GM21529 (cell line): ENCODE data around the gene SCO2.

Source experiments
- ATAC-seq: cut with Tn5 transposase; IDR thresholded peaks from one replicate; pipeline ENCODE4 v1.9.1; 2021; ENCODE audit not compliant: unreplicated experiment

SCO2 gene

DNA sequence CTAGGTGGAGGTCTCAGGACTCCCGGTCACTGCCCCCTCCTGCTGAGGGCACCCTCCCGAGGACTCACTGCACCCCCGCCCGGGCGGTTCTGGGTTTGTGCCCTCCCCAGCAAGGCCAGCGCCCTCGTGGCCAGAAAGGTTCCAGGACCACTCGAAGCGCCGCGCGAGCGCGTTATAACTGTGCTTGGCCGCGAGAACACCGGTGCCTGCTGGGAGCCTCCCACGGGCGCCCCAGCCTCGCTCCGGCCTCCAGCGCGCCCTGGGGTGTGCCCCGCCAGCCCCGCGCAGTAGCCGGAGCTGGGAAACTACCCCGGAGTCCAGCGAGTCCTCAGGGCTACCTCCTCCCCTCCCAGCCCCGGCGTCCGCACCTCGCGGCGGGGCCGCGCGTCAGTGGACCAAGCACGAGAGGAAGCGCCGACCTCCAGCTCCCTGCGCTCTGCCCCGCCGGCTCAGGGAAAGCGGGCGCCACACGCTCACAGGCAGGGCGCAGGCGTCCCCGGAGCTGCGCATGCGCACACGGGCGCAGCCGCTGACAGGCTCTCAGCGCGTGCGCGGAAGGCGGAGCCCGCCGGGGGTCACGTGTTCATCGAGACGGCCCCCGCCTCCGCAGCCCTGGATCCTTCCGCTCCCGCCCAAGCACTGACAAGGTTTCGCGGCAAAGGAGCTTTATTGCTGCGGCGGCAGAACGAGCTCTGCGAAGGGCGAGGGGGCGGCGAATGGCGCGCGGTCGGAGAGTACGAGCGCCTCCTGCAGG lies at the start of gene SCO2:
TSS of gene SCO2 (minus strand) at position 495 of the 754 bp plus-strand sequence. CDS start 1,187 bp downstream, outside the sequence.
- ATAC-seq, result peak; percentile 31

GRCh38 chr22:50574383-50574755 lies 49.0 kb upstream of the SCO2 start:
- no peak for ATAC-seq

DNA sequence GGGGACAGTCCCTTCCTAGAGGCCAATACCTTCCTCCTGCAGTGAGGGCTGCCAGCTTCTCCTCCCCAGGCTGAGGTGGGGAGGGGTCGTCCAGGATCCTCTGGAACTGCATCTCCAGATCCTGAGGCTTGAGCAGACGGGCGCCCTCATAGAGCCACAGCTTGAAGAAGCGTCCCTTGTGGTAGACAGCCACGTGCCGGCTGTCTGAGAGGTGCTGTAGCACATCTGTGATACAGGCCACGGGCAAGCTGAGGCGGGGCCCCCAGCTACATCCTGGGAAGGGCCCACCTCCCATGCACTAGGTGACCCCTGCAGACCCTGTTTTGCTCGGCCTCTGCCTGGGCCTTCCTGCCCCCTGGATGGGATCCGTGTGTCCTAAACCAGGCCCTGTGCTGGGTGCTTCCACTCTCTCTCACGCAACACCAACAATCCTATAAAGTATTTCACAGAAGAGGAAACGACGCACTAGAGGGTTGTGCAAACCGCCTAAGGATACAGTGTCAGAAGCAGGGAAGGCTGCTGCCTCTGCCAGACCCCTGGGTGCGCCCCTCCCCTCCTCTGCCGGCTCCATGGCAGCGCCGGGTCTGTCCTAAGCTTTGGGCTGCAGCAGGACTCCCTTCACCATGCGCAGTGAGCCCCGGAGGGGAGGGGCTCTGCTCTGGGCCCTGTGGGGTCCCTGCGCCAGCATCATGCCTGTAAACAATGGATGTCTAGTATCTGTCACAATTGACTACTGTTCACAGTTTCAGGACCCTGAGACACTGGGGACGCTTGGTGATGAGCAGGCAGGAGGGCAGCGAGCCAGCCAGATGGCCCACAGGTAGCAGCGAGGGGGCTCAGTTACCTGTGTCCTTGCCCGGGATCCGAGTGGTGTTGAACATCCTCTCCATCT lies 48.3 kb upstream of the SCO2 start:
- ATAC-seq, result no peak

- no peak for ATAC-seq
These were observed 47.6 kb upstream of the SCO2 start for GRCh38 chr22:50572965-50573364.

DNA sequence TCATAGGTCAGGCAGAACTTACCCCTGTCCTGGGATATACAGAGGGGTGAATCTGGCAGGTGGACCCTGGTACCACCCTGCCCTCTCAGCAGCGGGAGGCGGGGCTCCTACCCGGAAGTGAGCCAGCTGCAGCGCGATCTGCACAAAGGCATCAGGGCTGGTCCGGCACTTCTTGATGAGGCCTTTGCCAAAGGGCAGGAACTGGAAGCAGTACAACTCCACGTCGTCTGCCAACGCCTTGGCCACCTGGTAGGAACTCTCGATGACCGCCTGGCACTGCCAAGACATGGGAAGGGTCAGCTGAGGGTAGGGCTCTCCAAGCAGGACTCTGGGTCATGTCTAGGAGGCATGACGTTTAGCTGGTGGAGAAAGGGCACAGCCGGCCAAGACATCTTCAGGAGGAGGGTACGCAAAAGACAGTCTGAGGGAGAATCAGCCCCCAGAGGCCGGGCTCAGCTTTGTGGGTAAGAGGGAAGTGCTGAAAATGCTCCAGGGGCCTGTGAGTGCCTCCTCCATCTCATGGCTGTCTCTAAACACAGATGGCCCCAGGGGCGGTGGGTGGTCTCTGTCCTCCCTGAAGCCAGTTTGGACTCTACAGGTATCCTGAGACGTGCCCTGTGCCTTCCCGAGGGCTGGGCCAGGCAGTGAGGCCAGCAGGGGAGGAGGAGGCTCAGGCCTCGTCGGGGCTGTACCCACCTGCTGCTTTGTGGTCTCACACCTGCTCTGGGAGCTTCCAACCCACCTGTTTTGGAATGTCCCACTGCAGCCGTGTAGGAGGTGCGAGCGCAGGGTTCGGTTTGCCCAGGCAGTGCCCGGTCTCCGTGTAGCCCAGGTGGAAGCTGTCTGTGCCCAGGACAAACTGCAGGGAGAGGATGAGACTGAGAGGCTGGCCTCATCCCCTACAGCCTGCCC lies 46.1 kb upstream of the SCO2 start:
- ATAC-seq, result no peak

DNA sequence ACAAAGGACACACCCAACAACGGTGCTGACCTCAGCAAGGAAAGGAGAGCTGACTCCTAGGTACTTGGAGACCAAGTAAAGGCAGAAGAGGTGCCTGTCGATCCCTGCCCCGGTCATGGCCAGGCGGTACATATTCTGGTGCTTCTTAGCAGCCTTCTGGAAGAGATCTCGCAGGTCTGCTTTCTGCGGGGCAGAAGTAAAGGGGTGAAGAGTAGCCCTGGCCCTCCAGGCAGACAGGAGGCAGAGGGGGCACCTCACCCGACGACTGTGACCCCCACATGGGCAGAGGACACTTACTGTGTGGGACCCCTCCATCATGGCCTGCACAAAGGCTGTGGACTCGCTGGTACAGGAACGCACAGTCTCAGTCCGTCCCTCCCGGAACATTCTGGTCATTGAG lies 45.5 kb upstream of the SCO2 start:
- ATAC-seq, result no peak

- ATAC-seq, result no peak
These were observed 44.6 kb upstream of the SCO2 start for GRCh38 chr22:50569896-50570535.

DNA sequence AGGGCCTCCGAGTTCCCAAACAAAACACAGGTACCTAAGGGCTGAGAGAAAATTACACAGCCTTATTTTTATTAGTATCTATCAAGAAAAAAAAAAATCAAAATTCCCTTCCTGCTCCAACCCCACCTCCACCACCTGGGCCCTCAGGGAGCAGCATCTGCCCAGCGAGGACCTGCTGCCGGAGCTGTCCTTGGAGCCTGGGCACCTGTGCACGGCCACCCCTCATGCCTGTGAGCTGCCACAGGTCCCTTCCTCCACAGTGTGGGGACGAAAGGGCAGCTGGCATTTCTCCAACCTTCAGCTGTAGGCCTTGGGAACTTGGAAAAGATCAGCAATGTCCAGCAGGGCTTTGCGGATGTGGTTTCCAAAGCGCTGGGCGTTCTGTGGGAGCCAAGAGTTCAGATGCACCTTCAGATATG lies 43.7 kb upstream of the SCO2 start:
- no peak for ATAC-seq

DNA sequence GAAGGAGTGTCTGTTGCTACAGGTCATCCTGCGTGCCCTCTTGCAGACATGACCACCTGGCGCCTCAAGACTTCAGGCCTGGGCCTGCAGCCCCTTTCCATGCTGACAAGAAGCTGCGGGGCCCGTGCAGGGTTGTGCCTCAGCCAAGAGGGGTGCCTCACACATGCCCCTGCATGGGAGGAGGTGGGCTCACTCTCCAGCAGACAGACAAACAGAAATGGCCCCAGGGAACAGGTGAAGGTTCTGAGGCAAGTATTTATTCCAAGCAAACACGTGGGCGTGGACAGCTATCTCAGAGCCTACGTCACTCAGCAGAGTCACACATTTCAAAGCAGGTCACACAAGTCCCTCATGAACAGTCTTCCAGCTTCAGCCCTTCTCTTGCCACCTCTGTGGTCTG lies 43.2 kb upstream of the SCO2 start:
- ATAC-seq, result no peak

DNA sequence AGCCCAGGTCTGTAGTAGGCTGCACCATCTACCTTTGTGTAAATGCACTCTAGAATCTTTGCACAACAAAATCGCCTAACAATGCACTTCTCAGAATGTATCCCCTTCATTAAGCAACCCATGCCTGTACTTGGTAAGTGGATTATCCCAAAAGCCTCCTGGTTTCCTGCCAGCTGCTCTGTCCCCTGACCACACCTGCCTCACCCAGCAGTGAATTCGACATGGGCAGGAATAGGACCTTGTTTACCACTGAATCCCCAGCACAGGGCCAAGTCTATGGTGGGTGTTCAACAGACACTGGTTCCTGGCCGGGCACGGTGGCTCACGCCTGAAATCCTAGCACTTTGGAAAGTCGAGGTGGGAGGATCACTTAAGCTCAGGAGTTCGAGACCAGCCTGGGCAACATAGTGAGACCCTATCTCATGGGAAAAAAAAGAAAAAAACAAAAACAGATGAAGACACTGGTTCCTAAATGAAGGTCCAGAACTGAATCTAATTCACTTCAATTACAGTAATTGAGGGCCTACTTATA lies 42.4 kb upstream of the SCO2 start:
- no peak for ATAC-seq

GRCh38 chr22:50564289-50564688 lies 38.9 kb upstream of the SCO2 start:
- no peak for ATAC-seq

- ATAC-seq, result no peak
These were observed 38.2 kb upstream of the SCO2 start for GRCh38 chr22:50563413-50564160.

- ATAC-seq, result peak; percentile 91
These were observed 37.4 kb upstream of the SCO2 start, which contains the start of gene SYCE3 for GRCh38 chr22:50562523-50563412. TSS of gene SYCE3 (minus strand) at chr22:50562919. CDS start at chr22:50556405, 6,514 bp downstream.

DNA sequence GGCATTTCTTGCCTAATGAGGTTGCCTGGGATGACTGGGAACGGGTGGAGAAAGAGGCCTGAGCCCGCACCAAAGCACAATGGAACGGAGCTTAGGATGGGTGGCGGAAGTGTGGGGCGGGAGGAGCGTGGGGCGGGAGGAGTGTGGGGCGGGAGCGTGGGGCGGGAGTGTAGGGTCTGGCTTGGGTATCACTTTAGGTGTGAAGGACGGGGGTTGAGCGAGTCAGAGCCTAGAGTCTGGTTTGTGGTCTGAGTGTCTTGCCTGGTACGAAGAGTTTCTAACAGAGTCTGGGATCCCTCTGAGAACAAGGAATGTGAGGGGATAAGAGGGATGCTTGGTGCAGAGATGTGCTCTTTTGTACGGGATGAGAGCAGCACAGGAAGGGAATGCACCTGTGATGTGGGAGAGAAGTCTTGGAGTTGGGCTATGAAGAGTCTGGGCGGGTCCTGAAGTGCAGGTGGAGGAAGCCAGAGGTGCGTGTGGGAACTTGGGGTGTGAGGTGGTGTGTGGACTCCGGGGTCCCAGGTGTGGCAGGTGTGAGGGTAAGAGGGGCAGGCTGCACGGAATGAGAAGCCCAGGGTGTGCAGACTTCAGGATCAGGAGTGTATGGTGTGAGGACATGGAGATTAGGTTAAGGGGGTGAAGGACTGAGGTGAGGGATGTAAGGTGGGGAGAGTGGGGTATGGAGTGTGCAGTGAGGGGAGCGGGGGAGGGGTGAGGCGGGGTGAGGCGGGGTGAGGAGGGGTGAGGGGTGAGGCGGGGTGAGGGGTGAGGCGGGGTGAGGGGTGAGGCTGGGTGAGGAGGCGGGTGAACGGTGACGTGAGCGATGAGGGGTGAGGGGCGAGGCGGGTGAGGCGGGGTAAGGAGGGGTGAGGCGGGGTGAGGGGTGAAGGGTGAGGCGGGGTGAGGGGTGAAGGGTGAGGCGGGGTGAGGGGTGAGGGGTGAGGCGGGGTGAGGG lies 36.3 kb upstream of the SCO2 start:
- ATAC-seq, result no peak

DNA sequence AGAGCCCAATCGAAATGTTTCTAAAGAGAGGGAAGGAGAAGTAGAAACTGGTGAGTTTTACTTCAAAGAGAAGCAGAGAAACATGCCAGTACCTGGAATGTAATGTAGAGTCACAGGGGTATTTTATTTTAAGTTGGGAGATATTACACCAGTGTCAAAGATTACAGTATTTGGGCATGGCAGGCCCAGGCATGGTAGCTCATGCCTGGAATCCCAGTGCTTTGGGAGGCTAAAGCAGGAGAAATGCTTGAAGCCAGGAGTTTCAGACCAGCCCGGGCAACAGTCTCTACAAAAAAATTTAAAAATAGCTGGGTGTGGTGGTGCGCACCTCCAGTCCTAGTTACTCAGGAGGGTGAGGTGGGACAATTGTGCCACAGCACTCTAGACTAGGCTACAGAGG lies 34.6 kb upstream of the SCO2 start:
- no peak for ATAC-seq

DNA sequence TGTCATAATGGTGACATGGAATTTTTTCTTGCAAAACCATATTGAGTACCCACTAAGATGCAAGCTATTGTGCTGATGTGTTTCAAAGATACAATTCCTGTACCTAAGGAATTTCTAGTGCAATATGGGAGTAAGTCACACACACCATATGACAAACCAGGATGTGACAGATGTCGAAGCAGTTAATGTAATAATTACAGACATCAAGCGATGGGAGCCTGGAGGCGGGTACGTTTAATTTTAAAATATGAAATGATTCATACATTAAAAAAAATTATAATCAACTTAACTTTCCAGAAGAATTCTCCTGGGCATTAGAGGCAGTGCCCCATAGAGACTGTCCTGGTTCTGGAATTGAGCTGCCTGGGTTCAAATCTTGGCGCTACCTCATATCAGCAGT lies 31.3 kb upstream of the SCO2 start:
- ATAC-seq, result no peak

GRCh38 chr22:50553310-50553709 lies 27.9 kb upstream of the SCO2 start:
- no peak for ATAC-seq
